IPS-NIHi7 (cell line): ENCODE data around the gene CMTM8.

ENCODE experiments used
- DNase-seq: peaks from one replicate; pipeline ENCODE4 v3.0.0; 2012; ENCODE audit warnings: mixed read lengths; ENCODE audit errors: extremely low spot score

The CMTM8 gene

DNA sequence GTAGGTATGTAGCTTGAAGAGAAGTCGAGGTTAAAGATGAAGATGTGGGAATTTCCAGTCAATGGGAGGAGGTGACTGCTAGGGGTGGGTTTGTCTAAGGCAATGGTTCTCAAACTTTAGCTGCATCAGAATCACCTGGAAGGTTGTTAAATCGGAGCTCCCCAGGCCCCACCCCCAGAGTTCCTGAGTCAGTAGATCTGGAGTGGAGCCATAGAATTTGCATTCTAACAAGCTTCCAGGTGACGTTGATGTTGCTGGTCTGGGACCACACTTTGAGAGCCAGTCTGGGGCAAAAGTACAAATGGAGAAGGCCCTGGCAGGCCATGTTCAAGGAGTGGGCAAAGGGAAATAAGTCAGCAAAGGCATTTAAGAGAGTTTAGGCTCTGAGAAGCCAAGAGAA lies 69.1 kb downstream of the CMTM8 start:
- no peak for DNase-seq

DNA sequence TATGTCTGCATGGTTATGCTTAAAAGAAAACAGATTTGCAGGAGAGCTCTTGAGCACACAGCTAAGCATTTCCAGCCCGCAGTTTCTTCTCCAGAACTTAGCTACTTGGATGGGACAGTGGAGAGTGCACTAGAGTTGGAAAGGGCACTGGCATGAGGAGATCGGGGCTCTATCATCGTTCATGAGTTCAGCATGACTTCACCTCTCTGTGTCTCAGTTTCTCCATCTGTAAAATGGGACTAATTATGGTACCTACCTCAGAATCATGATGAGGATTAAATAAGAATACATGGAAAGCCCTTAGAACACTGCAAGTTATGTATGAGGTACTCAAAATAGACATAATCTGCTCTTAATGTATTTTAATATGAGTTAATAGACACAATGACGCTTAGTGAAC lies 69.9 kb downstream of the CMTM8 start:
- no peak for DNase-seq

DNA sequence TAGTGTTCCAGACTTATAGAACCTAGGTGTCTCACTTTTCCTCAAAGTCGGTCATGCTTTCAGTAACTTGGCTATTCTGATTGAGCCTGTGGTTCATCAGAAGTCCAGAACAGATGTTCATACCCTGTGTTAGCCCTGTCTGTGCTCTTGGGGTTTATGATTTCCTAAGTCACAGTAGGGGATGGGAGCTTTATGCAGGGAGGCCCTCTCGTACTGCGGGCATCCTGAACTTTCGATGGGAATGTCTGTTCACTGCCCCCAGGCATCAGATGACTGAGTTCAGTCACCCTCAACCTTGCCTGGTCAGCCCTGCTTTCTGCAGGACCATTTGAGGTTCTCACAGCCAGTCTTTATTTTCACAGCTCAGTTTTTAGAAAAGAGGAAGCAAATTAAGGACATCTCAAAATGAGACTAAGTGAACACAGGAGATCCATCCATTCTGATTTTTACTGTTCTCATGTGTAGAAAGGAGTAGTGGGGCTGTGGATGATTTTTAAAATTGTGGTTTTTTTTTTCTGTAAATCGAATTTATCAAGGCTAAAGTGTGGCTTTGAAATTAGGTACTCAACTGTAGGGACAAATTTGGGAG lies 71.3 kb downstream of the CMTM8 start:
- DNase-seq, result no peak

DNA sequence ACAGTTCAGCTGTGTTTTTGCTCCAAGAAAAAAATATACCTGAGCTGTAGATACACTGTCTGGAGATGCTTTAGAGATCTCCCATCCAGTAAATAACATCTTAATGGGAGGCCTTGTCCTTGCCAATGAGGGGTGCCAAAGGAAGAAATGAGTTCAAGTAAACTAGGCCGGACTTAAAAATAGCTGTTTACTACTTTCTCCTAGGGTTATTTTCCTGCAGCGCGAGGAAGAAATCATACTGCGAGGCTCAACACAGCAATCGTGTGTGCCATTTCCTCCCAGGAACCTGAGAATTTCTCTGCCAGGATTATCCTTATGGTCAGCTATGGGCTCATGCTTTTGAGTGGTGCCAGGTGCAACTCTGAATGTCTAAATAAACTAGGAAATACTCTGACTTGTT lies 71.9 kb downstream of the CMTM8 start:
- no peak for DNase-seq

DNA sequence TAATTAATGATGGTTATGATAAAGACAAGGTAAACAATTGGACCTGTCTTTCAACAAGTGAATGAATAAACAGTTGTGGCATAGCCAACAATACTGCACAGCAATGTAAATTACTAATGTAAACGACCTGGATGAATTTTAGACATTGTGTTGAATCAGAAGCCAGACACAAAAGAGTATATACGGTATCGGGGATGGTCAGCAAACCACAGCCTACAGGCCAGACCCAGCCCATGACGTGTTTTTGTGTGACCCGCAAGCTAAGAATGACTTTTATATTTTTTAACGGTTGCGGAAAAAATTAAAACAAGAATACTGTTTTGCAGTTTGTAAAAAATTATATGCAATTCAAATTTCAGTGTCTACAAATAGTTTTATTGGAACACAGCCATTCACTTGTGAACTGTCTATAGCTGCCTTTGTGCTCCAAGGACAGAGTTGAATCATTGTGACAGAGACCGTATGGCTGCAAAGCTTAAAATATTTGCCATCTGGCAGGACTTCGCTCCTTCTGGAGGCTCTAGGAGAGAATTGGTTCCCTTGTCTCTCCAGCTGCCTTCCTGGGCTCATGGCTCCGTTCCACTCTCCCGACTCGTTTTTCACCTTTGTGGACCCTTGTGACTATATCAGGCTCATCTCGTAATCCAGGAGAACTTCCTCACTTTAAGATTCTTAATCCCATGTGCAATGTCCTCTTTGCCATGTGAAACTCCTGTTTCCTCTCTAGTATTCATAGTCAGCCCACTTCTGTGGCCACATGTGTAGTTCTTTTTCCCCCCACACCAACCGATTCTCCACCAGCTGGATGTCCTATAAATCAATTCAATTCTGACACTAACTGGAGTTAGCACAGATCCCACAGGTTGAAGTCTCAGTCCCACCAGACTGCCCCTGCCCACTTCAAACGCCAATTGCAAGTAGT lies 72.7 kb downstream of the CMTM8 start:
- no peak for DNase-seq

DNA sequence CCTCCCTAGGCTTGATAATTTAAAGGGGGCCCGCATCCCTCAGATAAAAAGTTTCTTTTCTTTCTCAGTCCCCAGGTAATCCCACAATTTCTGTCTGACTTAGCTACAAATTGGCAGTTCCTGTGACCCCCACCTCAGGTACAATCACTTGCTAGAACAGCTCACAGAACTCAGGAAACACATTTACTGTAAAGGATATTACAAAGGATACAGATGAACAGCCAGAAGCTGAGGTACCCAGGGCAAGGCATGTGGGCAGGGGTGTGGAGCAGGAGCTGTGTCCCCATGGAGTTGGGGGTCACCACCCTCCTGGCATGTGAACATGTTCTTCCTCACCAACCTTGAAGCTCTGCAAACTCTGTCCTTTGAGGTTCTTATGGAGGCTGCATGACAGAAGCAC lies 73.8 kb downstream of the CMTM8 start:
- DNase-seq, result no peak

DNA sequence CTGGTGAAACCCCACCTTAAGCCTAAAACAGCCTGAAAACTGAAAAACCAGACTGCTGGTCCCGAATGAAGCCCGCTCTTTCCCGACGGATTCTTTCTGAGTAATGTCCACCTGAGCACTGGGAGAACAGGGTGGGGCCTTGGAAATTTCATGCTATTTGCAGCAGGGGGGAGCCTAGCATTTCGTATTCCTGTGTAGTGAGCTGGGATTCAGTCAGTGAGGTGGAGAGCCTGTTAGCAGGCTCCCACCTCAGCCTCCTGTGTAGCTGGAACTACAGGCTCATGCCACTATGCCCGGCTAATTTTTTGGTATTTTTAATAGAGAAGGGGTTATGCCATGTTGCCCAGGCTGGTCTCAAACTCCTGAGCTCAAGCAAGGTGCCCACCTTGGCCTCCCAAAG lies 74.7 kb downstream of the CMTM8 start:
- no peak for DNase-seq

DNA sequence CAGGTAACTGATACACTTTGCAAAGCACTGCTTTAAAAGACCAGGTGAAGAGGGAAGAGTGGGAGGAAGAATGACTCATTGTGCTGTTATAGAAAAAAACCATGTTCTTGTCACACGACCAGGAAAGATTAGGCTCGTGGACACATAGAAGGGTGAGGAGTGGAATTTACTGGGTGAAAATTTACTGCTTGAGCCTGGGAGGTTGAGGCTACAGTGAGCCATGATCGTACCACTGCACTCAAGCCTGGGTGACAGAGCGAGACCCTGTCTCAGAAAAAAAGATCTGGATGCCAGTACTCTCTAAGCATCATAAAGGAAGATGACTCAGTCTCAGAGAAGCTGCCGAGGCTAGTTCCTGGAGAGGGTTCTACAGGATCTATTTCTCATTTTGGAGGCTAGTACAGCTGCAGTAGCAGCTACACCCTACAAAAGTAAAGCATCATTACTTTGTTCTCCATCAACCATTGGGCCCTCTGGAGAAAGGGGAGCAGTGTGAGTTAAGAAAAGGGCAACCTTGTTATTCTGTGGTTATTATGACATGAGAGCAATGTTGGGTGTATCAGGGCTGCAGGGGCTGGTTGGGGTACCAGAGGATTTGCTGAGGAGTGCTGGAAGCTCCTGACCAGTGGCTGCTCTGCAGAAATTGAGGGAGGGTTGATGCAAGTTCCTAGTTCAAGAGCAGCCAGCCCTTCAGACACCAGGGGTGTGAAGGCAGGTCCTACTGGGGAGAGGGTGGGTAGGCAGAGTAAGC lies 75.4 kb downstream of the CMTM8 start:
- DNase-seq, result no peak

DNA sequence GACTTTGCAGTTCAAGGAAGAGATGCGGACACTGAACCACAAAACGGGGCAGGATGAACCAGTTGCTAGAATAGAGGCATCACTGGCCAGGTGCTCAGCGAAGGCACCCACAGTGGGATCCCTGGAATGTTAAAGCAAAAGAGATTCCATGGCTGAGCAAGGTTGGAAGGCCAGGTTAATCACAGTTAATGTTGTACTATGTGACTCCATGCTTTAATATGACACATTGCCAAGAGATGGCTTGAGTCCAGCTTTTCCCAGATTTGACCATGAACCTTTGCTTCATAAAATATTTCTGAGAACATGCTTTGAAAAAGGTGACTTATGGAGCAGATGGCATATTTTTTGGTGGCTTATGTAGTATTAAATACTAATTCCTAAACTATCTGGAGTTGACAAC lies 77.0 kb downstream of the CMTM8 start:
- no peak for DNase-seq

DNA sequence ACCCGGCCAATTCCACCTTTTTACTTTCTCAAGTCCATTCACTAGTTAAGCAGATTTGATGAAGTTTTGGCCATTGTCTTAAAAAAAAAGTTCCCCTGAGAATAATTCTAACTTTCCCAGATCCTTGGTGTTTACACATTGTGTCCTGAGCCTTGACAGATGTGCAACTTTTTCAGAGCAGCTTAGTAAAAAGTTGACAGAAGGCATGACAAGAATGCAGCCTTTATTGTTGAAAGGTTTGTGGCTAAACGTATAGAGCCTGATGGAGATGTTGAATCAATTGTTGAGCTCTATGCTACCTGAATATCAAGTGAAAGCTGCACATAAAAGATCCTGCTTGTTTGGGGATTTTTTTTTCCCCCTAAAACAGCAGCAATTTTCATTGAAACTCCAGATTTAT lies 77.8 kb downstream of the CMTM8 start:
- DNase-seq, result no peak

DNA sequence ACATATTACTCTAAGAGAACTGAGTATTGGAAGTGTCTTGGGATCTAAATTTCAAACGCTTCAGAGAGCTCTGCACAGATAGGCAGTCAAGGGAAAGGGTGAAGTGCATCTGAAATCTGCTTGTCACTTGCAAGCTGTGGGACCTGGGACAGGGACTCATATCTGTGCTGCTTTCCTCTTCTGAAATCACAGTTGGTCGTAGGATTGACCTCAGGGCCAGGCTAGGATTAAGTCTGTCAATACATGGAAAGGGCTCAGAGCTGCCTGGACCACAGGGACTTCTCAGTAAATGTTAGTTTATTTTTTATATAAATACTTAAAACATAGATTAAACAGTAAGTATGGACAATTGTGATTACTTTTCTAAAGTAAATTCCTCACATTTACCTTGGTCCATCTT lies 78.5 kb downstream of the CMTM8 start:
- DNase-seq, result no peak

DNA sequence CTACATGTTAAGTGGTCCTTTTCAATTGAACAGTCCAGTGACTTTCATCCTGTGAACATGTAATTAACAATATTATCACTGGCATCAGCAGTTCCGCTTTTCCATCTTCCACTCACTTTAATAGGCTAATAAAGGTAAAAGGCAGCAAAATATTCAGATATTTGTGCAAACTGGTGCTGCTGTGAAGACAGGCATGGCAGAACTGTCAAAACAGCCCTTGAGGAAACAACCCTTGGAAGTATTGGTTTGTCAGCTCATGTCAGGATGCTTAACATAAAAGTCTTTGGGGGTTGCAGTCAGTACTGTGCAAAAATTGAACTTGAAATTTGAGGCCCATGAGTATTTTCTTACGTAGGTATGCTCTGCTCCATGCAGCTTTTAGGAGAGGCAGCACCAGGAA lies 81.1 kb downstream of the CMTM8 start:
- no peak for DNase-seq

DNA sequence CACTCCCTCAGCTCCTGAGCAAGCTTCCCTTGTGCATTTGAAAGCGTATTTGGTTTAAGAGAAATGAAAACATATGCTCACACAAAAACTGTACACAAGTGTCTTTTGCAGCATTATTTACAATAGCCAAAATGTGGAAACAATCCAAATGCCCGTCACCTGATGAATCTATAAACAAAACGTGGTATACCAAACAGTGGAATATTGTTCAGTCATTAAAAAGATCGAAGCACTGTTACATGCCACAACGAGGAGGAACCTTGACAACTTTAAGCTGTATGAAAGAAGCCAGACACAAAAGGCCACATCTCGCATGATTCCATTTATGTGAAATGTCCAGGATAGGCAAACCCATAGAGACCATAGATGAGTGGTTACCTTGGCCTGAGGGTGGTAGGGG lies 81.6 kb downstream of the CMTM8 start:
- no peak for DNase-seq

DNA sequence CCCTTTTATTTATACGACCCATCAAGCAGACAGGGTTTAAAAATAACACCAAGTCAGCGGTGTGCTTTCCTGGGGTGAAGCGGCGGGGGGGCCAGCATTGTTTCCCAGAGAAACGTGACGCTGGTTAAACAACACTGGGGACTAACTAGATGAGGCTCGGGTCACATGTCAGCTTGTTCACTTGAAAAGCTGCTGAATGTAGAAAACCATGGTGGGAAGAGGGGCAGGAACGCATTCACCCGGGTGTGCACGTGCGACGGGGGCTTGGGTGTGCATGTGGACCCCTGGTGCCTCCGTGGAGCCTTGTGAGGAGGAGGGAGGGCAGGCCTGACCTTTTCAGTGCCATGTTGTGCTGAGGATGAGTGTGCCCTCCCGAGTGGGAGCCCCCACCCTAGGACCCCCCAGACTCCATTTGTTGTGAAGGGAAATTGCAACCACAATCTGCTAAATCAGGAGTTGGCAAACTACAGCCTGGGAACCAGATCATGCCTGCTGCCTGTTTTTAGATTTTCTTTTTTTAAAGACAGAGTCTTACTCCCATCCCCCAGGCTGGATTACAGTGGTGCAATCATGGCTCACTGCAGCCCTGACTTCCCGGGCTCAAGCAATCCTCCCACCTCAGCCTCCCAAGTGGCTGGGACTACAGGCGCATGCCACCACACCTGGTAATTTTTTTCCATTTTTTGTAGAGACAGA lies 82.8 kb downstream of the CMTM8 start:
- DNase-seq, result peak; percentile 46

DNA sequence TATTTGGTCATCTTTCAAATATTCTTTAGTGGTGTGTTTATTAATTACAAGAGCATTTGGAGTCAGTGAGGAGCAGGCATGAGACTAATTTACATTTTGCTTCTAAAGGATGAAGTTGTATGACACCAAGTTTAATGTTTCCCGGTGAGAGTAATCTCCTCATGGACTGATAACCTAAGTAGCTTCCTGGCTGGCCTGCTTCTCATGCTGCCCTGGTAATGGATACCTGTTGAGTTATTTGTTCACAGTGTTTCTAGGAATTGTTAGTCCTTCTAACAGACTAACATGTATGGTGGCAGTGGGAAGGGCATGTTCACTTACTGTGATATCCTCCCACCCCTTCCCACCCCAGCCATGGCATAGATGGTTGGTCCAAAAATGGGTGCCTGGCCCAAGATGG lies 83.8 kb downstream of the CMTM8 start:
- DNase-seq, result no peak

DNA sequence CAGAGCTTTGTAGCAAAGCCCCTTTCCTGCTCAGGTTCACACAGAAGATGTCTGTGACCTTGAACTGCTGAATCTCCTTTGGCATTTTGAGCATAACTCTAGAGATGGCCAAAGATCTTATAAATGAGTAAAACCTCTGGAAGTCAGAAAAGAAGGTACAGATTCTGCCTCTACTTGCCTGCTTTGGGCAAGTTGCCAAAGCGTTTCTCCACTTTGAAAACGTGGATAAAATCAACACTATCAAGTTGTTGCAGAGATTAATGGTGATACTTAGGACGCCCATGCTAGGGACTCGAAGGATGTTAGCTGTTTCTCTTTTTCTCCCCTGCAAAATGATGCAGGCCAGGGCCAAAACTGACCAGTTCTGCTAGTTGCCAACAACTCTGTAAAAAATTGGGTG lies 85.1 kb downstream of the CMTM8 start:
- DNase-seq, result no peak

DNA sequence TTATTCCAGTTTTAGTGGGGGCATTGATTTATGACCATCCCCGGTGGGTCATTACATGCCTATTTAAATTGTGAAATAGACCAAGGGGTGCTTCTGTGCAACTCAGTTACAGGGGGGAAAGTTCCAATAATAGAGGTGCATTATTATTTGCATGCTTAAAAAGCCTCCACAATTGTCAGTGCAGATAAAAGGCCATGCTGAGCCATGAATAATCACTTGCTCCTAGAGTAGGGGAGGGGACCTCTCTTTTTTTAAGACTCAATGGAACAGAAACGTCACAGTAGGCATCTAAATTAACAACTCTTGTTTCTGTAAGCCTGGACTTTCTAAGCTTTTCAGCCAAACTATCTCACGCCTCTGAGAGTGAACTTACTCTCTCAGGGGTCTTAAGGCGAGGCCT lies 86.7 kb downstream of the CMTM8 start:
- no peak for DNase-seq

DNA sequence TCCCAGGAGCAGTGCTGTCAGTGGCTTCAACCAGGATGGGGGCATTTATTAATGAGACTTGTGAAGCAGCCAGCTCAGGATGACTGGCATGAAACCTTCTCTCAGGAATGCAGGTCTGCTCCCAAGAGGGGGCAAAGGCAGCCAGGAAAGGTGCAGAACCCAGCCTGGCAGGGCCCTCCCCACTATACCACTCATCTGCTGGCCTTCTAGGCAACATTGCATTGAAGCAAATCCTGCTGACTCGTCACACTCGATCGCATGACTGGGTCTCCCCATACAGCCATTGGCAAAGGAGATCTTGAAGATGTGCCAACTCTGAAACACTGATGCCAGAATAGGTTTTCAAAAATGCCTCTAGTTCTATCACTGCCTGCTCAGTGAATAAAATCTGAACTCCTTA lies 87.4 kb downstream of the CMTM8 start:
- no peak for DNase-seq

DNA sequence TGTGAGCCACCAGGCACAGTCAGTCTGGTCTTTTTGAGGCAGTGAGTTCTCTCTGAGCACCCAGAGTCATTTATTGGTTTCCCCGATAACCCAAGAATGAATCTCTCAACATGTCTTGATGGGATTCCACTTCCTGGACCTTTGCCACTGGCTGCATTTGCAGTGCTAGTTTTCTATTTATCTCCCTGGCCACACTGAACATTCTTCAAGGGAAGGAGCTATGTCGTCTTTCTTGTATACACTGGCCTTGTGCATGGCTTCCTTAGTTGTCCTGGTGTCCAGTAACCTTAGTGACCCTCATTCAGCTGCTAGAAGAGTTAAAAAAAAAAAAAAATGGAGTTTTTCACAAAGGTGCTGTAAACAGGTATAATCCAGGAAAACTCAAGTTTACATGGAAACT lies 88.3 kb downstream of the CMTM8 start:
- DNase-seq, result no peak

DNA sequence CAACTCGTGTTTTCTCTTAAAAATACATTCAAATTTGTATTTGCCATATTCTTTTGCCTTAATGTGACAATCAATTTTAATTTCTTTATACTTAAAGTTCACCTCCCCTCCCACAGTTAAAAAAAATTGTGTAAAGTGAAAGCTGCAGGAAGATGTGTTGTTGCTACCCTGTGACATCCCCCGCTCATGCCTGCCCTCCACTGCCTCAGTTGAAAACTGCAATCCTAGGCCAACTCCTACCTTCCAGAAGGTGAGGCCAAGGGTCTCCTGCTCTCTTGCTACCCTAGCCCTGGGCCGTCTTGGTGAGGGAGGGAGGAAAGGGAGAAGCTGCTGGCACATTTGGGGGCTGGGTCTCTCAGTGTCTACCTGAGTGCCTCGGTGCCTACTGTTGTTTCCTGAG lies 96.2 kb downstream of the CMTM8 start:
- DNase-seq, result peak; percentile 68

DNA sequence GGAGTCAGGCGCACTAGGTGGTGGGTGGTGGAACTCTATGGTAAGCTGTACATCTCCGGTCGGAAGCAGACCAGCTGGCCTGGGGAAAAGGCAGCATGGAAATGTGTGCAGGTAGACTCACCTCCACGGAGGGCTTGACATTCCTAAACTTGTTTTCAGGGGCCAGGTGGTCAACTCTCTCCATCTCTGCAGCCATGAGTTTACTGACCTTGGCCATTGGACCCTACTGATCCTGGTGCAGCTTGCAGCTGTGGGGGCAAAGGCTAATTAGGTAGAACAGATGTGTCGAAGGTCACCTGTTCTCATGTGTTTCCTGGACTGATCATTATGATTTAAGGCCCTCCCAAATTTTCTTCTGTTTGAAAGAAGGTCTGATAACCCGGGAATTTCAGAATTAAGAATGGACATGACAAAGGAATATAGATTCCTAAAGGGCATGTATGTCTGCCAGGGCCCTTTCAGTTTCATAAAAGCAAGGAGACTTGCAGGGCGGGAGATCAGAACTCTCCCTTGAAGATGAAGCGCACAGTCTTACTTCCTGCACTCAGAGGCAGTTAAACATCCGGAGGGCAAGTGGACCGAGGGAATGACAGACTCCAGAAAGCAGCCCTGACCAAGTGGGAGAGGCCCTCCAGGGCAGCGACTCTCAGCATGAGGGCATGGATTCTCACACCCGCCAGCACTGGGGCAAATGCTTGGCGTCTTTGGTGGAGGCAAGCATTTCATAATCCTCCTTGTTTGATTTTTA lies 97.1 kb downstream of the CMTM8 start:
- no peak for DNase-seq

DNA sequence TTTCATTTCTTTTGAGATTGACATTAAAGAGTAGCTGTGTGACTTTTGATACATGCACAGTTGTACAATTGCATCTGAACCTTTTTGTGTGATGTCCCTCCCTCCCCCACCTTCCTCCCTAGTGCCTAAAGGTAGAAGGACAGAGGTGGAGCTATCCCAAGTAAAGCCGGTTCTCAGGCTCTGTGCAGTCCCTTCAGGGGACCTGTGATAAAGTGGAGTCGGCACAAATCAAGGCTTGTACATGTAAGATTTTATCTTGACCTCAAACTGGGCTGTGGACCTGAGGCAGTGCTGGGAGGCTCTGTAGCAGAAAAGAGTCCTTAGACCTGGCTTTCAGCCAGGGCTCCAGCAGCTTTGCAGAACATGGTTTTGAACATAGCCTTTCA lies 97.6 kb downstream of the CMTM8 start:
- no peak for DNase-seq
